Activated T-helper 2 cell treated with anti-CD3 and anti-CD28 coated beads, Interferon-gamma antibody, Interleukin-2, Interleukin-4, amounts not matched to agents 10 μg/mL and 5 μg/mL and 100 μg/mL, durations not matched to agents 14 hours and 24 hours and 36 hours (primary cell): Measurements from ENCODE around the gene RAB17. TPM values are rescaled to one million over a fixed set of nuclear protein-coding genes. Genes with fewer than 3 reads are reported as not detected.

Experiments
- DNase-seq: peaks from one replicate; pipeline ENCODE4 v3.0.0; 2021; ENCODE audit warnings: low spot score
- H3K27ac Mint-ChIP-seq: one replicate; pipeline ENCODE4 v1.8.0; 2021; ENCODE audit warnings: mixed read lengths
- H3K27me3 Mint-ChIP-seq: one replicate; pipeline ENCODE4 v1.8.0; 2021; ENCODE audit warnings: low read depth, mixed read lengths
- H3K36me3 Mint-ChIP-seq: one replicate; pipeline ENCODE4 v1.8.0; 2021; ENCODE audit warnings: low read depth, mixed read lengths
- H3K4me1 Mint-ChIP-seq: one replicate; pipeline ENCODE4 v1.8.0; 2021; ENCODE audit warnings: low read depth, mixed read lengths
- H3K4me3 Mint-ChIP-seq: one replicate; pipeline ENCODE4 v1.8.0; 2021; ENCODE audit warnings: low read depth, mild to moderate bottlenecking, moderate library complexity, mixed read lengths
- H3K9me3 Mint-ChIP-seq: one replicate; pipeline ENCODE4 v1.8.0; 2021; ENCODE audit warnings: mixed read lengths
- intact Hi-C: fragments of 100-400 bp; cut with micrococcal nuclease; formaldehyde crosslinking; loops from one replicate; pipeline ENCODE4 v1.15.1; 2023
- total RNA-seq: library from RNA; stranded (reverse); gene quantifications from 2 replicates; pipeline ENCODE4 v1.2.3, GENCODE V29; 2022

Gene RAB17
- total RNA-seq, 1 donor from 2014 or later = 0.23 TPM

- DNase-seq = no peak
- Mint-ChIP-seq H3K36me3 (no peaks in the 10 kb centered on the region), H3K9me3 (no peaks in the 10 kb centered on the region), H3K27ac (no peak overlapping the region), H3K27me3 (peaks cover 20% of the 10 kb centered on the region), H3K4me3 (no peak overlapping the region), H3K4me1 (peaks cover 5% of the 10 kb centered on the region)
- intact Hi-C loops = no loop called here
Measured at GRCh38 chr2:237588044-237588696, 2.4 kb downstream of the RAB17 start.

- Mint-ChIP-seq H3K27me3 (peaks cover 20% of the 10 kb centered on the region), H3K4me3 (no peak overlapping the region), H3K36me3 (no peaks in the 10 kb centered on the region), H3K27ac (no peak overlapping the region), H3K9me3 (no peaks in the 10 kb centered on the region), H3K4me1 (no peaks in the 10 kb centered on the region)
- DNase-seq = no peak
- intact Hi-C loops = no loop called here
Measured at GRCh38 chr2:237585590-237586221, 4.8 kb downstream of the RAB17 start.

- Mint-ChIP-seq H3K4me1 (no peaks in the 10 kb centered on the region), H3K4me3 (no peak overlapping the region), H3K9me3 (no peaks in the 10 kb centered on the region), H3K27ac (no peak overlapping the region), H3K36me3 (no peaks in the 10 kb centered on the region), H3K27me3 (peaks cover 14% of the 10 kb centered on the region)
- intact Hi-C loops = no loop called here
- DNase-seq = no peak
Measured at GRCh38 chr2:237583385-237584295, 6.9 kb downstream of the RAB17 start.

GRCh38 chr2:237581751-237582746 is 8.5 kb downstream of the RAB17 start:
- H3K27ac Mint-ChIP-seq = no peak overlapping the region

GRCh38 chr2:237581326-237581725 is 9.2 kb downstream of the RAB17 start:
- Mint-ChIP-seq H3K36me3 (no peaks in the 10 kb centered on the region), H3K4me3 (no peak overlapping the region), H3K4me1 (no peaks in the 10 kb centered on the region), H3K27me3 (no peaks in the 10 kb centered on the region), H3K27ac (no peak overlapping the region), H3K9me3 (no peaks in the 10 kb centered on the region)
- DNase-seq = no peak
- intact Hi-C loops = loop anchor here (2.0 kb wide), 1 partner anchor 163 kb away; no protein-coding TSS in a partner anchor

More at GRCh38 chr2:237581751-237582746, 8.5 kb downstream of the RAB17 start:
- H3K36me3 Mint-ChIP-seq = no peaks in the 10 kb centered on the region
- peaks cover 6% of the 10 kb centered on the region for H3K27me3 Mint-ChIP-seq
- intact Hi-C loops = loop anchor here (2.0 kb wide), 1 partner anchor 163 kb away; no protein-coding TSS in a partner anchor
- DNase-seq = peak; percentile 23
- H3K4me3 Mint-ChIP-seq = no peak overlapping the region
- H3K9me3 Mint-ChIP-seq = no peaks in the 10 kb centered on the region
- no peaks in the 10 kb centered on the region for H3K4me1 Mint-ChIP-seq

GRCh38 chr2:237577956-237578870 is 12.3 kb downstream of the RAB17 start:
- Mint-ChIP-seq H3K36me3 (no peaks in the 10 kb centered on the region), H3K4me3 (no peak overlapping the region), H3K9me3 (no peaks in the 10 kb centered on the region), H3K4me1 (no peaks in the 10 kb centered on the region), H3K27ac (no peak overlapping the region), H3K27me3 (no peaks in the 10 kb centered on the region)
- intact Hi-C loops = no loop called here
- no peak for DNase-seq

GRCh38 chr2:237577458-237577857 is 13.1 kb downstream of the RAB17 start:
- Mint-ChIP-seq H3K36me3 (no peaks in the 10 kb centered on the region), H3K4me3 (no peak overlapping the region), H3K4me1 (no peaks in the 10 kb centered on the region), H3K27ac (no peak overlapping the region), H3K9me3 (no peaks in the 10 kb centered on the region), H3K27me3 (no peaks in the 10 kb centered on the region)
- intact Hi-C loops = no loop called here
- no peak for DNase-seq

GRCh38 chr2:237576974-237577373 is 13.6 kb downstream of the RAB17 start:
- no peak for DNase-seq

GRCh38 chr2:237575869-237576862 is 14.4 kb downstream of the RAB17 start:
- DNase-seq = no peak
- Mint-ChIP-seq H3K4me1 (no peaks in the 10 kb centered on the region), H3K27ac (no peak overlapping the region), H3K9me3 (no peaks in the 10 kb centered on the region), H3K4me3 (no peak overlapping the region), H3K27me3 (no peaks in the 10 kb centered on the region), H3K36me3 (no peaks in the 10 kb centered on the region)
- intact Hi-C loops = no loop called here

More at GRCh38 chr2:237576974-237577373, 13.6 kb downstream of the RAB17 start:
- Mint-ChIP-seq H3K4me3 (no peak overlapping the region), H3K9me3 (no peaks in the 10 kb centered on the region), H3K36me3 (no peaks in the 10 kb centered on the region), H3K4me1 (no peaks in the 10 kb centered on the region), H3K27me3 (no peaks in the 10 kb centered on the region), H3K27ac (no peak overlapping the region)
- intact Hi-C loops = no loop called here

- no peak overlapping the region for H3K27ac Mint-ChIP-seq
Measured at GRCh38 chr2:237574894-237575868, 15.4 kb downstream of the RAB17 start.

More at GRCh38 chr2:237574894-237575868, 15.4 kb downstream of the RAB17 start:
- Mint-ChIP-seq H3K27me3 (peaks cover 1% of the 10 kb centered on the region), H3K9me3 (no peaks in the 10 kb centered on the region), H3K36me3 (no peaks in the 10 kb centered on the region), H3K4me3 (no peak overlapping the region), H3K4me1 (no peaks in the 10 kb centered on the region)
- intact Hi-C loops = no loop called here
- no peak for DNase-seq
